SIG-M5 treated with dmso at 0.1 percent for 504 hours (cell line): ENCODE data around the gene FJX1.
A peak's percentile ranks its signal among the peaks of the same experiment; 100 is the strongest.
"Not testable (repeated sequence)": the region's sequence is repeated elsewhere in the genome, so short reads cannot be mapped to it uniquely, and the experiment has no call there.

Experiments used
- DNase-seq: peaks from one replicate; lab custom pipeline; 2025; ENCODE audit not compliant: unreplicated experiment; lab: John Stamatoyannopoulos, UW

FJX1 gene

GRCh38 chr11:35631891-35632290 is 13.6 kb downstream of the FJX1 start:
- DNase-seq, result no peak

- DNase-seq, result no peak
Measured at GRCh38 chr11:35632301-35632700, 14.0 kb downstream of the FJX1 start.

DNA sequence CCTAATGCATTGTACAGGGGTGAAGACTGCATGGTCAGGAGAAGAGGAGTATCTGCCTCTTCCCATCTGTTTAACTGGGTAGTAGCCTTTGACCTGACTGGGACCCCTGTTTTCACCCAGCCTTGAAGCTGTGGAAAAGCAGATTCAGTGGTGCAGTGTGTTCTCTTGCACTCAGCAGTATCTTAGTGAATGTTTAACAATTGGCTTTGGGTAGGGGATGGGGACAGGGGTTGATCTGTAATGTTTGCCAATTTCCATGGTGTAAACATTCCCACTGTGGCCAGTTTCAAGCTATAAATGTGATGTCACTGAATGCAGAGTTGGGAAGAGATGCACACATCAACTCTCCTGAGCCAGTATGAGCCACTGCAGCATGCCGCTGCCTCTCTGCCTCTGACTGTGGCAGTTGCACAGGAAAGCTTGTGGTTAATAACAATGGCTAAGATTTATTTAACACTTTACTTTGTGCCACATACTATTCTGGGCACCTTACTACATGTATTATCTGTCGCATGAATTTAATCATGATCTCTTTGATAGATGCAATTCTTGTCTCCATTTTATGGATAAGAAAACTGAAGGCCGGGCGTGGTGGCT is 15.7 kb downstream of the FJX1 start:
- DNase-seq, result no peak

DNA sequence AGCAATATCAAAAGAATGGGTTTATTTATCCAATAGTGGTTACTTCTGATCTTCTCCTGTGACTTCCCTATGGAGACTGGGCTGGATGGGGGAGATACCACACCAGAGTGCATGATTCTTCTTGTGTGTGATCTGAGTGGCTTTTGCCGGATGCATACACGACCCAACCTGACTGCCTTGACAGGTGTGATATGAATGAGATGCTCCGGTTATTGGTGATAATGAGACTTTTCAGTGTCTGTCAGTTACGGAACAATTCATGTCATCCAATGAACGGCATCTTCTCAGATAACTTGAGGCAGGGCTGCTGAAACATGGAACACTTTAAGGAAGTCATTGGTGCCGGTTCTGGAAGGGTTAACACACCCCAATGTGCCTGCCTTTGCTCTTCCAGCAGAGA is 17.7 kb downstream of the FJX1 start:
- DNase-seq, result no peak

DNA sequence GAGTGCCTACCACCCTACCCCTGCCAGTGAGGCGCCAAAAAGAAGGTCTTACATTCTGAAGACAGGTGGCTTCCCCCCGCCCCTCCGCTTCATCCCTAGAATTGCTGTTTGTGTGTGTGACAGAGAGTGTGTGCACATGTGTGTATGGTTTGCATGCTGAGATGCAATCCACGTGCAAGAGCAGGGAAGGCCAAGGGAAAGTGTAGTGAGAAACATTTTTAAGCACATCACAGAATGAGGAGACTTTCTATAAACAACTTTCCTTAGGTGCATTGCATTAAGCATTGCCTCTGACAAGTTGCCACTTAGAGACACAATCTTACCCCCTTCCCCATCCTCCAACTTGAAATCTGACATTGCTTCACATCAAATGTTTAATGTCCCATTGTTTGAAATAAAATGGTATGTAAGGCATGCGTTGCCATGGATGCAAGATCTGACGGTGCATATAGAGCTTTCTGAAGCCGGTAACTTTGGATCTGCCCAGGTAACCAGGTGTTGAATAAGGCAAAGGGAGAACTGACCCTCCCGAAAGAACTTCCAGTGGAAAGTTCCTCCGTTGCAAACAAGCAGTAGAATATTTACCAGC is 21.4 kb downstream of the FJX1 start:
- no peak for DNase-seq

DNA sequence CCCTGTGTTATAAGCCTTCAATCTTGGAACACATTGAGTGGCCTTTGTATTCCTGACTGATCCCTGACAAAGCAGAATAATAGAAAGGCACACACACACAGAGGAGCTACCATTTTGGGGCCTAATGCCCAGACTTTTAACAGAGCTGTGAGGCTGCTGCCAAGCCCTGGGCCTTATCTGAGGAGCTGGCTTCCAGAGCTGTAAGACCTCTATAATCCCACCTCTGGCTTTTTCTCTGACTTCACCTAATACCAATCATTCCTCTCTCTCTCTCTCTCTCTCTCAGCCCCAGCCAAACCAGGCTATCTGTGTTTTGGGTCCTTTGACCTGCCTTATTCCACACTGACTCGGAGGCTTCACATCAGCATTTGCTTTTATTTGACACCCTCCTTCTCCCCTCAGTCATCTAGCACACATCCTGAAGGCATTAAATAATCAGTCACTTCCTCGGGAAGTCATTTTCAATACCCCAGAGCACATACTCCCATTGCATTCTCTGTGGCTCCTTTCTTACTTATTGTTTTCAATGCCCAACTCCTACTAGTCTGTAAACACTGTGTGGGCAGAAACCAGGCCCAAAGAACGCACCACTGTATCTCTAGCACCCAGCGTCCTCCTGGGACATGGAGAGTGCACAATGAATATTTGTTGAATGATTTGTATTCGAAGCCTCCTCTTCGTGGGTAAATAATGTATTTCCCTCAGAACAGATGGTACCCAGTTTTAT is 23.1 kb downstream of the FJX1 start:
- no peak for DNase-seq

- no peak for DNase-seq
Measured at GRCh38 chr11:35641964-35642363, 23.7 kb downstream of the FJX1 start.

- DNase-seq, result no peak
Measured at GRCh38 chr11:35647421-35648093, 29.3 kb downstream of the FJX1 start.

GRCh38 chr11:35650006-35650405 is 31.7 kb downstream of the FJX1 start:
- DNase-seq, result no peak

- DNase-seq, result no peak
Measured at GRCh38 chr11:35650467-35650866, 32.2 kb downstream of the FJX1 start.

DNA sequence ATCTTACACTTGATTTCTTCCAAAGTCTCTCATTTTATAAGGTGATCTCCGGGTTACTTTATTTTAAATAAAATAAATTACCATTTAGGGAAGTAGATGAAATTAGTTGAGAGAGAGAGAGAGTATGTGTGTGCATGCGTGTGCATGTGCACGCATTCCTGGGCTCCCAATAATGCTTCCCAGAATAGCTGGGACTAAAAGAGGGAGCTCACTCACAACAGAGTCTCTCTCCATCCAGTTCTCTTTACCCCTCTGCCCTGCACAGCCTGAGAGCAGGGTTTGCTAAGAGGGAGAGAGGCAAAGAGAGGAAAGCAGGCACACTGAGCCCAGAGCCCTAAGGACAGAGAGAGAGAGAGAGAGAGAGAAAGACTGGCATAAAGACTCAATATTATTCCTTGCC is 33.0 kb downstream of the FJX1 start:
- DNase-seq, result no peak

- not testable (repeated sequence) for DNase-seq
Measured at GRCh38 chr11:35652786-35653185, 34.5 kb downstream of the FJX1 start.

DNA sequence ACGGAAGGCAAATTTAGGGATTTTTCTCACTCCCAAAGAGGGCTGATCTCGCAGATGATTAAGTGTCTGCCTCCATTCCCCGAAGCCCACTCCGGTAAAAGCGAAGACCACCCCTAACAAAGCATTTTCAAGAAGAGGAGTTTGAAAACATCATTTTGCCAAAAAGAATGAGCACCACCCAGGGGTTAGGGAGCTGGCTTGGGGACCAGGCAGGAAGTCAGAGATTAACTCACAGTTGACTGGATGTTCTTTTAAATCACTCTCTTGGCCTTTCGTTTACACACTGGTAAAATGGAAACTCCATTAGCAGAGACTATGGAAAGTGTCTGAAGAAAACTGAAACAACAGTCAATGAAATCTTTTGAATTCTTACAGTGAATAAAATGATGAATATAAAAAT is 36.5 kb downstream of the FJX1 start:
- no peak for DNase-seq

DNA sequence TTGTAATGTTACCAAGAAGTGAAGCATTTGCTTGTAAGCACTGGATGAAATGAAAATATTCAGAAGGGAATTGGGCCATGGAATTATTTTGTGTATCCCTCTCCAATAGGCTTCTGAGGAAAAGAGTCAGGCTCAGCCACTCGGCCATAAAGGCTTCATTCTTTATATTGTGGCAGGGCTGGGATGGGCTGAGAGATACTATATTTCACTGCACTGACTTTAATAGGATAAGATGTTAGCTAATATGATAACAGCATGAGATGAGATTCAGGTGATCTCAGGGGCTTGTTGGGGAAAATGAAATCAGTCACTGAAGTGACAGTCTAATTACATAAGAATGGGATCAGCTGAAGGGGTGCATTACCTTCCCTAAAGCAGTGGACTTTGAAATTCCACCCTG is 37.0 kb downstream of the FJX1 start:
- DNase-seq, result no peak

- DNase-seq, result no peak
Measured at GRCh38 chr11:35655856-35656255, 37.6 kb downstream of the FJX1 start.

DNA sequence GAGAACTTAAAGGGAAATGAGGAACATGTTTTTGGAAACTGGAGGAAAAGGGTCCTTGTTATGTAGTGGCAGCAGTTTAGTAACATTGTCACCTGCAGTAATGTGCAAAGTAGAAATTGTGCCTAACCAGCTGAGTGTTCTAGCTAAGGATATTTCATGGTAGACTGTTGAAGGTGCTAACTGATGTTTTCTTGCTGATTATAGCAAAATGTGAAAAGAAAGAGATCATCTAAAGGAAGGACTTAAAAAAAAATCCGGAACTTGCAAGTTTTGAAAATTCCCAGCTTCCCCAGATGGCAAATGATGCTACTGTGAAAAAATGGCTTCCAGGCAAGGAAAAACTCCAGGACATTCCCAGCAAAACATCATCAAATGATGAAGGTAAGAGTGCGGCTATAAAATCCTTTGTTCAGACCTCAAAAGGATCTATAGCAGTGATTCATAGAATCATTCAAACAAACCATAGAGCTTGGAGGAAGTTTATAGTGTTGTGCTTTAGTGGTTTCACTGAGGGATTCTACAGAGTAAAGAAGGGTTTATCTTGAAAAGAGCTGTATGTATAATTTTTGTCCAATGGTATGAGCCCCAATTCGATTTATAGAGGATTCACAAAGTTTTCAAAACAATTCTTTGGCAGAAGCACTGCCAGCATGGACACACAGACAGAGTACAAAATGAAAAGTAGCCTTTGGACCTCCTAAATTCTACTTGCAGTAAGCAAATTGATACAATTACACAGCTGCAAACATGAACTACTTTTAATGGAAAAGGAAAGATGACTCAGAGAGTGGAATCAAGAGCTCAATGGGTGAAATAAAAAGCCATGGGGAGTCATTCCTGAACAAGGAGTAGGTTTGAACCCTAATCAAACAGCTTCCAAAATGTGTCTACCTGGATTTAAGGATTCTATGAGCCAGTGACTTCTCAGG is 40.0 kb downstream of the FJX1 start:
- DNase-seq, result no peak

DNA sequence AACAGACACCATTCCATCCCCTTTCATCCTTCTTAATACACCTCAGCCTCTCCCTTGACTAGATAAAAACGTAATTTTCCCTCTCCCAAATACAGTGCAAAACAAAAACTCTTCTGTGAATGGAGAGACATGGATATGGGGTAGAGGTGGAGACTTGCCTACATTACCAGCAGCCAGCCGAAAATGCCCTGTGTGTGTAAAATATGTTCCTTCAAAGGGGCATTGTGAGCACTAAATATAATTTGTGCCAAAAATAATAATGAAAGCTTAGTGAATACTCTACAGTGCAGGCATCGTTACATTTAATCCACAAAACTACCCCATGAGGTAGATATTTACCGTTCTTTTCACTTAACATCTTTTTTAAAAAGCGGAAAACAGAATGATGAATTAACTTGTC is 43.3 kb downstream of the FJX1 start:
- DNase-seq, result no peak

DNA sequence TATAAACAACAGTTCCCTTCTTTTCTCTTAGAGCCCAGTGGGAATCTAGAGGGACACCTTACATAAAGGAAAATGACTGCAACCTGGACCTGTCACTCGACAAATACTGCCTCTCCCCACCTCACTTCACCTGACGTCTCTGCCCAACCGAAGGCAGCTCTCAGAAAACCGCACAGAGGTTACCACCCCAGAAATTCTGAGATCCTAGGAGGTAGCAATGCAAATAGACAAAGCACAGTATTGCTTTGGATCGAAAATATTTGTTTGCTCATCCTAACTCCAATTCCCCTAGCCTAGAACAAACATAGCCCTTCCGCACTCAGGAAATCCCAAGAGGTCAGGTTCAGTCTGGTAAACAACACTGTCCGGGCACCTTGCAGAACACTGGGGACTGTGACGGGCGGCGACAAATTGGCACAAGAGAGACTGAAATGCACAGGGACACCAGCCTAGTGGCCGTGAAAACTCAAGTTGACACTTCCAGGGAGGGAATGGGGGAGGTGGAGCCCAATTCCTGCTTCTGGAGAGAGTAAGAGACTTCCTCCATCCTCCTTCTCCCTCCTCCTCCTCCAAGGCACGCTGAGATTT is 43.9 kb downstream of the FJX1 start:
- peak; percentile 7 for DNase-seq

DNA sequence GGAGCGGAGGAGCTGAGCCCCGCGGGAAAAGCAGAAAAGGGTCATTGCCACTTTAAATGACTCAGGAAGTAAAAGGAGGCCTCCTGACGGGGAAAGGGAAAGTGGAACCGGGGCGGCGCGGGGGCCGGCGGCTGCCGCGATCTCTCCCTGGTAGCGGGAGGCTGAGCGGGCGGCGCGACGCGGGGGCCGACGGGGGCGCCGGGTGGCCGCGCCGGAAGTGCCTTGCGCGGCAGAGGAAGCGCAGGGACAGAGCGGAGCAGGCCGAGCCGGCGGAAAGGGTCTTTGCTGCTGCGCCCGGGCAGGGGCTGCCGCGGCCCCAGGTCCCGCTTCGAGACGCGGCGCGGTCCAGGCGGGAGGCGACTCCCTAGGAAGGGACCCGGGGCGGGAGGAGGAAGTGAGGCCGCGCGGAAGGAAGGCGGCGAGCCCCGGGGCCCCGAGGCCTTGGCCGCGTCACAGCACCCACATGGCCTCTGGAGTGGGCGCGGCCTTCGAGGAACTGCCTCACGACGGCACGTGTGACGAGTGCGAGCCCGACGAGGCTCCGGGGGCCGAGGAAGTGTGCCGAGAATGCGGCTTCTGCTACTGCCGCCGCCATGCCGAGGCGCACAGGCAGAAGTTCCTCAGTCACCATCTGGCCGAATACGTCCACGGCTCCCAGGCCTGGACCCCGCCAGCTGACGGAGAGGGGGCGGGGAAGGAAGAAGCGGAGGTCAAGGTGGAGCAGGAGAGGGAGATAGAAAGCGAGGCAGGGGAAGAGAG is 44.6 kb downstream of the FJX1 start, which contains the start of gene TRIM44:
TSS of gene TRIM44 (plus strand) at position 127 of the 759 bp plus-strand sequence. CDS start at position 464, 337 bp downstream.
- DNase-seq, result peak; percentile 58

DNA sequence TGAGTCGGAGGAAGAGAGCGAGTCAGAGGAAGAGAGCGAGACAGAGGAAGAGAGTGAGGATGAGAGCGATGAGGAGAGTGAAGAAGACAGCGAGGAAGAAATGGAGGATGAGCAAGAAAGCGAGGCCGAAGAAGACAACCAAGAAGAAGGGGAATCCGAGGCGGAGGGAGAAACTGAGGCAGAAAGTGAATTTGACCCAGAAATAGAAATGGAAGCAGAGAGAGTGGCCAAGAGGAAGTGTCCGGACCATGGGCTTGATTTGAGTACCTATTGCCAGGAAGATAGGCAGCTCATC is 45.1 kb downstream of the FJX1 start:
- DNase-seq, result no peak
